IMR-90 (cell line): ENCODE measurements around the gene AMBRA1. TPM values are rescaled to one million over a fixed set of nuclear protein-coding genes. Genes with fewer than 3 reads are reported as not detected.

Experiments
- ATAC-seq: fragments of 200-7000 bp; cut with Tn5 transposase; 2 replicates; pipeline ENCODE4 v1.9.1; 2020; ENCODE audit warnings: low read depth, mild to moderate bottlenecking, moderate library complexity
- BruUV-seq: library from RNA; stranded (reverse); fragments of 400-500 nt; replicated peaks from 2 replicates; lab custom pipeline; 2021; lab: Mats Ljungman, UMichigan
- CTCF ChIA-PET: fragments of 300-600 bp; formaldehyde crosslinking; extraction: SDS; loops from one replicate; lab custom pipeline; 2021; ENCODE audit warnings: antibody characterized with exemption; lab: Yijun Ruan, JAX
- POLR2A ChIA-PET: fragments of 300-600 bp; sonication (Branson Sonifier 250); formaldehyde crosslinking; loops from one replicate; lab custom pipeline; 2022; ENCODE audit warnings: antibody characterized with exemption; ENCODE audit not compliant: unreplicated experiment; lab: Charles Lee
- DNase-seq: peaks from one replicate; pipeline ENCODE4 v3.0.0; 2013
- H2AFZ ChIP-seq: replicated peaks from 2 replicates; pipeline ENCODE3; 2013; ENCODE audit warnings: low read length, mild to moderate bottlenecking; ENCODE audit not compliant: poor library complexity
- H2AK5ac ChIP-seq: 2 replicates; pipeline ENCODE4 v1.6.1; 2013; ENCODE audit warnings: low read depth, low read length, inconsistent platforms
- H2AK9ac ChIP-seq: replicated peaks from 2 replicates; pipeline ENCODE3; 2013; ENCODE audit warnings: mild to moderate bottlenecking, low read depth, low read length, moderate library complexity; ENCODE audit not compliant: poor library complexity
- H2BK120ac ChIP-seq: 2 replicates; pipeline ENCODE4 v1.6.1; 2013; ENCODE audit warnings: low read depth, low read length, inconsistent platforms
- H2BK15ac ChIP-seq: 3 replicates; pipeline ENCODE4 v1.6.1; 2013; ENCODE audit warnings: low read depth, low read length, inconsistent platforms
- H2BK20ac ChIP-seq: 2 replicates; pipeline ENCODE4 v1.6.1; 2013; ENCODE audit warnings: low read depth, mild to moderate bottlenecking, inconsistent platforms, low read length, moderate library complexity
- H2BK5ac ChIP-seq: 2 replicates; pipeline ENCODE4 v1.6.1; 2013; ENCODE audit warnings: mild to moderate bottlenecking, low read depth, low read length, inconsistent platforms; ENCODE audit not compliant: poor library complexity, severe bottlenecking
- H3K14ac ChIP-seq: replicated peaks from 2 replicates; pipeline ENCODE4 v1.6.1; 2013; ENCODE audit warnings: low read depth, low read length, inconsistent platforms
- H3K18ac ChIP-seq: 2 replicates; pipeline ENCODE4 v1.6.1; 2013; ENCODE audit warnings: low read depth, low read length, control low read depth
- H3K23ac ChIP-seq: 2 replicates; pipeline ENCODE4 v1.6.1; 2013; ENCODE audit warnings: low read depth, low read length, inconsistent platforms
- H3K27ac ChIP-seq: 2 replicates; pipeline ENCODE4 v1.5.1; 2013; ENCODE audit warnings: mild to moderate bottlenecking, control low read depth, low read length; ENCODE audit not compliant: insufficient read depth
- H3K27me3 ChIP-seq: 2 replicates; pipeline ENCODE4 v1.6.1; 2013; ENCODE audit warnings: low read length; ENCODE audit not compliant: control insufficient read depth, insufficient read depth
- H3K36me3 ChIP-seq: 2 replicates; pipeline ENCODE4 v1.6.1; 2013; ENCODE audit warnings: low read length, mixed read lengths; ENCODE audit not compliant: control insufficient read depth, insufficient read depth
- H3K4ac ChIP-seq: 2 replicates; pipeline ENCODE4 v1.6.1; 2013; ENCODE audit warnings: low read depth, low read length, inconsistent platforms
- H3K4me1 ChIP-seq: 2 replicates; pipeline ENCODE4 v1.6.1; 2013; ENCODE audit warnings: low read length, mixed read lengths; ENCODE audit not compliant: control insufficient read depth, insufficient read depth
- H3K4me2 ChIP-seq: 2 replicates; pipeline ENCODE4 v1.6.1; 2013; ENCODE audit warnings: low read depth, mild to moderate bottlenecking, control low read depth, low read length, moderate library complexity
- H3K4me3 ChIP-seq: 2 replicates; pipeline ENCODE4 v1.5.1; 2013; ENCODE audit warnings: low read depth, mild to moderate bottlenecking, control low read depth, low read length, moderate library complexity; ENCODE audit not compliant: insufficient read depth
- H3K56ac ChIP-seq: 2 replicates; pipeline ENCODE4 v1.6.1; 2013; ENCODE audit warnings: low read length, inconsistent platforms; ENCODE audit not compliant: insufficient read depth; ENCODE audit errors: extremely low read depth
- H3K79me1 ChIP-seq, 2 experiments: 2 replicates each; pipeline ENCODE4 v1.6.1; 2013; ENCODE audit warnings: low read length in 2 of 2, inconsistent platforms in 1 of 2, low read depth in 1 of 2
- H3K9ac ChIP-seq: 2 replicates; pipeline ENCODE4 v1.6.1; 2013; ENCODE audit warnings: low read depth, low read length, control low read depth
- H3K9me1 ChIP-seq: 2 replicates; pipeline ENCODE4 v1.6.1; 2013; ENCODE audit warnings: low read length, inconsistent platforms; ENCODE audit not compliant: insufficient read depth
- H3K9me3 ChIP-seq: 2 replicates; pipeline ENCODE4 v1.6.1; 2013; ENCODE audit warnings: low read length; ENCODE audit not compliant: control insufficient read depth, insufficient read depth
- H4K20me1 ChIP-seq: 2 replicates; pipeline ENCODE4 v1.6.1; 2013; ENCODE audit warnings: low read length, inconsistent platforms; ENCODE audit not compliant: insufficient read depth
- H4K5ac ChIP-seq: 2 replicates; pipeline ENCODE4 v1.6.1; 2013; ENCODE audit warnings: mild to moderate bottlenecking, low read depth, low read length, control low read depth
- H4K8ac ChIP-seq, 2 experiments: 2 replicates each; pipeline ENCODE4 v1.6.1; 2013; ENCODE audit warnings: low read depth in 2 of 2, low read length in 2 of 2, control low read depth in 1 of 2, inconsistent platforms in 1 of 2
- H4K91ac ChIP-seq: 2 replicates; pipeline ENCODE4 v1.6.1; 2013; ENCODE audit warnings: low read depth, low read length, inconsistent platforms; ENCODE audit not compliant: insufficient read depth
- BHLHE40 ChIP-seq: fragments of 150-350 bp; IDR thresholded peaks from 2 replicates; pipeline ENCODE4 v1.6.1; 2016; ENCODE audit warnings: mild to moderate bottlenecking, low read depth, low read length
- CEBPB ChIP-seq: IDR thresholded peaks from 2 replicates; pipeline ENCODE4 v1.6.1; 2012; ENCODE audit warnings: low read depth, low read length, improper control_type of control experiment
- MAFK ChIP-seq: IDR thresholded peaks from 2 replicates; pipeline ENCODE4 v1.6.1; 2012; ENCODE audit warnings: low read depth, low read length, improper control_type of control experiment
- MAZ ChIP-seq: IDR thresholded peaks from 2 replicates; pipeline ENCODE4 v1.6.1; 2012; ENCODE audit warnings: low read depth, mild to moderate bottlenecking, low read length, improper control_type of control experiment, moderate library complexity, borderline replicate concordance
- MXI1 ChIP-seq: IDR thresholded peaks from 2 replicates; pipeline ENCODE4 v1.6.1; 2012; ENCODE audit warnings: low read depth, mild to moderate bottlenecking, low read length, moderate library complexity, borderline replicate concordance
- NFE2L2 ChIP-seq: fragments of 150-350 bp; IDR thresholded peaks from 2 replicates; pipeline ENCODE4 v1.6.1; 2016; ENCODE audit warnings: low read depth, mild to moderate bottlenecking, low read length
- RAD21 ChIP-seq: IDR thresholded peaks from 2 replicates; pipeline ENCODE4 v1.6.1; 2012; ENCODE audit warnings: low read length, improper control_type of control experiment
- RCOR1 ChIP-seq: IDR thresholded peaks from 2 replicates; pipeline ENCODE4 v1.6.1; 2012; ENCODE audit warnings: mild to moderate bottlenecking, low read length, improper control_type of control experiment; ENCODE audit not compliant: insufficient replicate concordance
- SMC3 ChIP-seq: fragments of 150-350 bp; IDR thresholded peaks from 2 replicates; pipeline ENCODE4 v1.6.1; 2016; ENCODE audit warnings: low read depth, mild to moderate bottlenecking, antibody characterized with exemption, low read length, moderate library complexity
- WGBS, 2 experiments: methylation state at CpG; one replicate each; pipeline versions ENCODE4 v1.1.5 to v1.1.7; 2013; ENCODE audit warnings: missing lambda C conversion rate in 2 of 2; ENCODE audit not compliant: insufficient read length in 1 of 2; ENCODE audit errors: extremely low coverage in 2 of 2; 5-methylcytosine and 5-hydroxymethylcytosine counted together
- dilution Hi-C: fragments of 300-500 bp; cut with HindIII; formaldehyde crosslinking; loops from one replicate; pipeline ENCODE4 v1.14.3; 2018; ENCODE audit warnings: low sequenced_read_pairs; ENCODE audit not compliant: unreplicated experiment
- in situ Hi-C: fragments of 300-500 bp; cut with MboI; formaldehyde crosslinking; loops from 3 replicates; pipeline ENCODE4 v1.14.3; 2019; ENCODE audit warnings: low sequenced_read_pairs, inconsistent platforms, mixed read lengths
- intact Hi-C: fragments of 100-400 bp; cut with micrococcal nuclease; formaldehyde crosslinking; loops from 2 replicates; pipeline ENCODE4 v1.10.0; 2022
- polyA plus RNA-seq, 3 experiments: library from polyadenylated mRNA; depleted of rRNA; stranded (reverse); fragments of >200 nt; gene quantifications; 2 replicates each; pipeline ENCODE4 v1.2.3, GENCODE V29; 2012; ENCODE audit warnings: low replicate concordance in 1 of 3
- total RNA-seq: library from RNA; depleted of rRNA; stranded (reverse); fragments of >200 nt; gene quantifications from 2 replicates; pipeline ENCODE4 v1.2.3, GENCODE V29; 2012
- TF ChIP-seq, protein P1 (sequence below): conservative IDR thresholded peaks from 2 replicates; pipeline ENCODE4 v1.5.1; 2012; ENCODE audit warnings: mild to moderate bottlenecking, low read depth, low read length, improper control_type of control experiment
- TF ChIP-seq, protein P2 (sequence below): fragments of 150-350 bp; IDR thresholded peaks from 2 replicates; pipeline ENCODE4 v1.6.1; 2017; ENCODE audit warnings: mild to moderate bottlenecking, antibody characterized with exemption, low read length, low read depth
- TF ChIP-seq, protein P3 (sequence below): fragments of 150-350 bp; IDR thresholded peaks from 2 replicates; pipeline ENCODE4 v1.6.1; 2016; ENCODE audit warnings: low read depth, mild to moderate bottlenecking, low read length, moderate library complexity, borderline replicate concordance

The AMBRA1 gene
- total and polyA plus RNA-seq, 2 of the 4 experiments (the other 2 are of a cell fraction), result 9.4 to 18.3 TPM

DNA sequence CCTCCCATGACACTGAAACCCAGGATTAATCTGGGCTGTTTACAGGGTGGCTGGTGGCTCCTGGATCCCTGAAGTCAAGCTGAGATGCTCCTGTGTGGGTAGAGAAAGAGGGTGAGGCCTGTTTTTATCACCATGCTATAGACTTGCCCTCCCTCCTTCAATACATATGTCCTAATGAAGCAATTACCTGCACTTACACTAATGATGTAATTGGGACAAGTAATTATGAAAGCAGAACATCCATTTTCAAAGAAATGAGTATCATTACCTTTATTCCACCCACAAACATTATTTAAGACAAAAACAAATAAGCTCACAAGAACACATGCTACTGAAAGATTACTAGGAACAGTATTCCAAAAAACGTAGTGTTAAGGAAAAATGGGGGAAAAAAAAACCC, 138.0 kb downstream of the AMBRA1 start:
- in situ Hi-C loops, result no loop called here
- no peak overlapping the region for H3K27ac ChIP-seq
- DNase-seq (no peak), ATAC-seq (no peak)
- peaks cover 22 to 41% of the 10 kb centered on the region in 2 experiments for H3K79me1 ChIP-seq
- no peak overlapping the region for H2AK5ac ChIP-seq
- no peaks in the 10 kb centered on the region; the same call in 1 of the 2 replicates for H3K36me3 ChIP-seq
- H2BK5ac ChIP-seq, result no peak overlapping the region
- no peak overlapping the region for H3K4ac ChIP-seq
- intact Hi-C loops, result no loop called here
- ChIA-PET CTCF (no interaction called here), POLR2A (no interaction called here)
- no peak overlapping the region for H2BK15ac ChIP-seq
- H3K4me3 ChIP-seq, result no peak overlapping the region
- no peak overlapping the region for H3K56ac ChIP-seq
- H3K14ac ChIP-seq, result no peak overlapping the region
- H3K9me1 ChIP-seq, result peaks cover 4% of the 10 kb centered on the region
- H3K18ac ChIP-seq, result no peak overlapping the region
- no peaks in the 10 kb centered on the region for H3K9me3 ChIP-seq
- WGBS, 2 experiments, result no CpG with 5 or more reads among the region's 1 CpG
- no peak overlapping the region for H4K91ac ChIP-seq
- no peak overlapping the region for H3K4me2 ChIP-seq
- no peak overlapping the region for H2AK9ac ChIP-seq
- TF ChIP-seq, protein P1, sequence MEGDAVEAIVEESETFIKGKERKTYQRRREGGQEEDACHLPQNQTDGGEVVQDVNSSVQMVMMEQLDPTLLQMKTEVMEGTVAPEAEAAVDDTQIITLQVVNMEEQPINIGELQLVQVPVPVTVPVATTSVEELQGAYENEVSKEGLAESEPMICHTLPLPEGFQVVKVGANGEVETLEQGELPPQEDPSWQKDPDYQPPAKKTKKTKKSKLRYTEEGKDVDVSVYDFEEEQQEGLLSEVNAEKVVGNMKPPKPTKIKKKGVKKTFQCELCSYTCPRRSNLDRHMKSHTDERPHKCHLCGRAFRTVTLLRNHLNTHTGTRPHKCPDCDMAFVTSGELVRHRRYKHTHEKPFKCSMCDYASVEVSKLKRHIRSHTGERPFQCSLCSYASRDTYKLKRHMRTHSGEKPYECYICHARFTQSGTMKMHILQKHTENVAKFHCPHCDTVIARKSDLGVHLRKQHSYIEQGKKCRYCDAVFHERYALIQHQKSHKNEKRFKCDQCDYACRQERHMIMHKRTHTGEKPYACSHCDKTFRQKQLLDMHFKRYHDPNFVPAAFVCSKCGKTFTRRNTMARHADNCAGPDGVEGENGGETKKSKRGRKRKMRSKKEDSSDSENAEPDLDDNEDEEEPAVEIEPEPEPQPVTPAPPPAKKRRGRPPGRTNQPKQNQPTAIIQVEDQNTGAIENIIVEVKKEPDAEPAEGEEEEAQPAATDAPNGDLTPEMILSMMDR, result no peak
- no peak for TF ChIP-seq MXI1
- TF ChIP-seq RAD21, result no peak
- TF ChIP-seq MAFK, result no peak
- TF ChIP-seq SMC3, result no peak
- TF ChIP-seq CEBPB, result no peak
- no peak for TF ChIP-seq NFE2L2
- TF ChIP-seq, protein P2, sequence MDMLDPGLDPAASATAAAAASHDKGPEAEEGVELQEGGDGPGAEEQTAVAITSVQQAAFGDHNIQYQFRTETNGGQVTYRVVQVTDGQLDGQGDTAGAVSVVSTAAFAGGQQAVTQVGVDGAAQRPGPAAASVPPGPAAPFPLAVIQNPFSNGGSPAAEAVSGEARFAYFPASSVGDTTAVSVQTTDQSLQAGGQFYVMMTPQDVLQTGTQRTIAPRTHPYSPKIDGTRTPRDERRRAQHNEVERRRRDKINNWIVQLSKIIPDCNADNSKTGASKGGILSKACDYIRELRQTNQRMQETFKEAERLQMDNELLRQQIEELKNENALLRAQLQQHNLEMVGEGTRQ, result no peak
- TF ChIP-seq MAZ, result no peak
- no peak for TF ChIP-seq RCOR1
- TF ChIP-seq, protein P3, sequence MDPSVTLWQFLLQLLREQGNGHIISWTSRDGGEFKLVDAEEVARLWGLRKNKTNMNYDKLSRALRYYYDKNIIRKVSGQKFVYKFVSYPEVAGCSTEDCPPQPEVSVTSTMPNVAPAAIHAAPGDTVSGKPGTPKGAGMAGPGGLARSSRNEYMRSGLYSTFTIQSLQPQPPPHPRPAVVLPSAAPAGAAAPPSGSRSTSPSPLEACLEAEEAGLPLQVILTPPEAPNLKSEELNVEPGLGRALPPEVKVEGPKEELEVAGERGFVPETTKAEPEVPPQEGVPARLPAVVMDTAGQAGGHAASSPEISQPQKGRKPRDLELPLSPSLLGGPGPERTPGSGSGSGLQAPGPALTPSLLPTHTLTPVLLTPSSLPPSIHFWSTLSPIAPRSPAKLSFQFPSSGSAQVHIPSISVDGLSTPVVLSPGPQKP, result no peak
- no peak for TF ChIP-seq BHLHE40
- BruUV-seq, result no TSS peak
- H2AFZ ChIP-seq, result no peak overlapping the region
- no peaks in the 10 kb centered on the region for H3K27me3 ChIP-seq
- no peaks in the 10 kb centered on the region; the same call in 1 of the 2 replicates for H3K4me1 ChIP-seq
- no peak overlapping the region for H4K5ac ChIP-seq
- H3K23ac ChIP-seq, result no peak overlapping the region
- no peak overlapping the region for H2BK20ac ChIP-seq
- H4K20me1 ChIP-seq, result peaks cover 14% of the 10 kb centered on the region; the same call in 1 of the 2 replicates
- dilution Hi-C loops, result no loop called here
- H4K8ac ChIP-seq, result no peak overlapping the region
- H2BK120ac ChIP-seq, result no peak overlapping the region
- no peak overlapping the region for H3K9ac ChIP-seq
